ENCODE measurements around the gene ANKS3.

- TF ChIP-seq CTCF (tag by site-specific recombination; IDR thresholded peaks at IDR 0.05) (no peak), ZNF140 (tag by site-specific recombination; IDR thresholded peaks at IDR 0.05) (no peak), ZNF664 (tag by site-specific recombination; IDR thresholded peaks at IDR 0.05) (no peak), KLF10 (tag by site-specific recombination; IDR thresholded peaks at IDR 0.05) (no peak), YY1 (tag by site-specific recombination; IDR thresholded peaks at IDR 0.05) (no peak), TCF7L2 (IDR thresholded peaks at IDR 0.05; ENCODE audit: borderline replicate concordance, low read depth, low read length) (no peak), ZNF660 (tag by site-specific recombination; IDR thresholded peaks at IDR 0.05) (no peak), ZNF24 (tag by site-specific recombination; IDR thresholded peaks at IDR 0.05) (no peak), ZNF548 (tag by site-specific recombination; IDR thresholded peaks at IDR 0.05) (no peak)
These were observed 32.1 kb downstream of the ANKS3 start for GRCh38 chr16:4701791-4702465.
